Stimulated activated CD8-positive, alpha-beta memory T cell treated with anti-CD3 and anti-CD28 coated beads, Interleukin-12 subunit alpha, Interleukin-12 subunit beta, amount 100 ng/mL, for 4 hours (primary cell): Measurements from ENCODE around the gene B4GALT4.
"Not testable (repeated sequence)": the region's sequence is repeated elsewhere in the genome, so short reads cannot be mapped to it uniquely, and the experiment has no call there.

Source experiments
- DNase-seq: peaks from one replicate; pipeline ENCODE4 v3.0.0-alpha.2; 2020; ENCODE audit warnings: low read depth

Gene B4GALT4, protein sequence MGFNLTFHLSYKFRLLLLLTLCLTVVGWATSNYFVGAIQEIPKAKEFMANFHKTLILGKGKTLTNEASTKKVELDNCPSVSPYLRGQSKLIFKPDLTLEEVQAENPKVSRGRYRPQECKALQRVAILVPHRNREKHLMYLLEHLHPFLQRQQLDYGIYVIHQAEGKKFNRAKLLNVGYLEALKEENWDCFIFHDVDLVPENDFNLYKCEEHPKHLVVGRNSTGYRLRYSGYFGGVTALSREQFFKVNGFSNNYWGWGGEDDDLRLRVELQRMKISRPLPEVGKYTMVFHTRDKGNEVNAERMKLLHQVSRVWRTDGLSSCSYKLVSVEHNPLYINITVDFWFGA

GRCh38 chr3:119240591-119241434 lies at the start of gene B4GALT4:
Gene B4GALT4 (minus strand): TSS chr3:119240878. CDS start chr3:119230099, 10,779 bp downstream.
- peak; percentile 59 for DNase-seq

DNA sequence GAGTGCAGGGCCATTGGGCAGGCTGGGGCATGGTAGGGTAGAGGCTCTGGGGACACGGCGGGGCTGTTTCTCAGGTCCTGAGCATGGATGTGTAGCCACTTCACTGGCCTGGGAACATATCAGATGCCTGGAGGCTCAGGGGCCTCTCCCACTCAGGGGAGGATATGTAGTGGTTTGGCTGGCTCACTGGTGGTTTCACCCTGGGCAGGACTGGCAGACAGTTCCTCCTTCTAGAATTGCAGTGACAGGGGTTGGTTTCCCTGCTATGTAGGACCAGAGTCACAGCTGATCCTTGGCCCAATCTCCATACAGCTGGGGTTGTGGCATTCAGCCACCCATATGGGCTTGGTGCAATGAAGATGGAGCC lies 48.7 kb upstream of the B4GALT4 start:
- no peak for DNase-seq

DNA sequence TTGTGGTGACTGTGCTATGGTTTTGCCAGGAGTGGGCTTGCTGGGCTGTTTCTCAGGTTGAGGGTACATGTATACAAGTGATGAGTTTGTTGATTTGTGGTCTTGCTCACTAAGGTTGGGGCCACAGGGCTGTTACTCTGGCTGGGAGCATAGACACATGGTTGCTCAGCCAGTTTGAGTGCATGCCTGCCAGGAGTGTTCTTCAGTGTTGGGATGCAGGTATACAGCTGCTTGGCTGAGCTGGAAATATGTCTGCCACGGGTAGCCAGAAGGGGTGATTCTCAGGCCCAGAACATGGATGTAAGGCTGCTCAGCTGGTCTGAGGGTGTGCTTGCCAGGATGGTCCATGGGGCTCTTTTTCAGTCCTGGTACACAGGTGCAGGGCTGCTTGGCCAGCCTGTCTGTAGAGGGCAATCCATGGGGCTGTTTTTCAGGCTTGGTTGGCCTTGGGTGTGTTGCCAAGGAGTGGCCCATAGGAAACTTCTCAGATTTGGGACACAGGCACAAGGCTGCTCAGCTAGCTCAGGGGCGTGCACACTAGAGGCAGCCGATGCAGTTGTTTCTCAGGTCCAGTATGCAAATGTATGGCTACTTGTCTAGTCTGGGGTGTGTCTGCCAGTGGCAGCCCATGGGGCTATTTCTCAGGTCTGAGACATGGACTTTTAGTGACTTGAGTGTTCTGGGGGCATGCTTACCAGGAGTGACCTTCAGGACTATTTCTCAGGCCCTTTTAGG lies 48.2 kb upstream of the B4GALT4 start:
- no peak for DNase-seq

DNA sequence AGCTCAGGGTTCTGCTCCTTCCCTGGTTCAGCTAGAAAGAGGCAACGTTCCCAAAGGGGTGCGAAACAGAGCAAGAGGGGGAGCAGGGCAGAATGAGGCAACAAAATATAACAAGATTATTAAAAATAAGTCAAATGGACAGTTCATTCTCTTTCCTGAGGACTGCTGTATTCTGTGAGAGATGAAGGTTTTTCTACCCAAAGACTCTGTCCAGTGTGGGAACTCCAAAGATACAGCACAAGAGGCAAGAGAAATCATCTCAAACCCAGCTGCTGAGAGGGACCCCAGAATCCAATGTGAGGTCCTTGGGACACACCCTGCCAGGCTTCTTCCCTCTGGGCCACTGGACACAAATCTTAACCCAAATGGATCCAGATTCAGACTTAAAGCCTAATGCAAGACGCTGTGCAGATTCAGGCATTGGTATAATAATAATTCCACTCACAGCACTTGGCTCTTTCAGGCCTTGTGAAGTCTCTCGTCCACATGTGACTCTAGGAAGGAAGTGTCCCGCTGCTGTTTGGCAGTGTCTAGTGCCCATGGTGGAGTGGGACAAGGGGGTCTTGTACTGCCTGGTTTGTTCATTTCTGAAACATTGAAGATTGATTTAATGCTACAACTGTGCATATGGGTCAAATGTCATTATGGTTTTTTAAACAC lies 39.0 kb upstream of the B4GALT4 start:
- DNase-seq: no peak

DNA sequence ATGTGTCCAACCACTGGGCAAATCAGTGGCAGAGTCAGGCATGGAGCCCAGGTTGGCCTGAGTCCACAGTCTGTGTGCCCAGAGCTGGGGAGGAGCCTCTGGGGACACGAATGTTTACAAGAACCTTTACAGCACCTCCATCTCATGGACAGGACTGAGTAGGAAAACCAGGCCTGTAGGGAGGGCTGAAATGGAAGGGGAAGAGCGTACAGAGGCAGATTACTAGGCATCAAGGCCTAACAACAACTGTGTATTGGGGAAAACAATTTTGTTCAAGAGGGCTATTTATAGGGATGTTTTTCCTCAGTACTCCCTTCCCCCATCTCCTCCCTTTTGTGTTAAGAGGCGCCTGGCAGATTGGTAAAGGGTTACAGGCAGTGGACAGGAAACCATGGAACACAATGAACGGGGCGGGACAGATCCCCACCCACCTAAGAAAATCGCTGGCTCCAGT lies 38.5 kb upstream of the B4GALT4 start:
- no peak for DNase-seq

GRCh38 chr3:119276680-119277079 lies 36.0 kb upstream of the B4GALT4 start:
- no peak for DNase-seq

DNA sequence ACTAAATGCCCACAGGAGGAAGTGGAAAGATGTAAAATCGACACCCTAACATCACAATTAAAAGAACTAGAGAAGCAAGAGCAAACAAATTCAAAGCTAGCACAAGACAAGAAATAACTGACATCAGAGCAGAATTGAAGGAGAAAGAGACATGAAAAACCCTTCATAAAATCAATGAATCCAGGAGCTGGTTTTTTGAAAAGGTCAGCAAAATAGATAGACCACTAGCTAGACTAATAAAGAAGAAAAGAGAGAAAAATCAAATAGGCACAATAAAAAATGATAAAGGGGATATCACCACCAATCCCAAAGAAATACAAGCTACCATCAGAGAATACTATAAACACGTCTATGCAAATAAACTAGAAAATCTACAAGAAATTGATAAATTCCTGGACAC lies 29.5 kb upstream of the B4GALT4 start:
- DNase-seq: not testable (repeated sequence)

GRCh38 chr3:119261055-119261454 lies 20.4 kb upstream of the B4GALT4 start:
- DNase-seq: no peak

- DNase-seq: no peak
Observed at GRCh38 chr3:119259821-119260220, 19.1 kb upstream of the B4GALT4 start.

DNA sequence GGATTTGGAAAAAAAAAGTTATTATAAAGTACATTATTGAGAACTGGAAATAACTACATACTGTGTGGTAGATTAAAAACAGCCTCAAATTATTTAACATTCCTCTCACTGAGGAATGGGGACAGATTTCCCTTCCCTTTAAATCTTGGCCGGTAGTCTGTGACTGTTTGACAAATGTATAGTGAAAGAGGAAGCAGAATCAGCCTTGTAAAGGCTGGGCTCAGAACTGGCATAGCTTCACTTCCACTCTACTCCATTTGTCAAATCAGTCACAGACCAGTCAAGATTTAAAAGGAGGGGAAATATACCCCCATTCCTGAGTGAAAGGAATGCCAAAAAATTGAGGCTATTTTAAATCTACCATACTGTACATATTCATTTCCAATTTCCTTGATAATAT lies 18.2 kb upstream of the B4GALT4 start:
- no peak for DNase-seq

- no peak for DNase-seq
Observed at GRCh38 chr3:119257654-119258410, 17.2 kb upstream of the B4GALT4 start.

DNA sequence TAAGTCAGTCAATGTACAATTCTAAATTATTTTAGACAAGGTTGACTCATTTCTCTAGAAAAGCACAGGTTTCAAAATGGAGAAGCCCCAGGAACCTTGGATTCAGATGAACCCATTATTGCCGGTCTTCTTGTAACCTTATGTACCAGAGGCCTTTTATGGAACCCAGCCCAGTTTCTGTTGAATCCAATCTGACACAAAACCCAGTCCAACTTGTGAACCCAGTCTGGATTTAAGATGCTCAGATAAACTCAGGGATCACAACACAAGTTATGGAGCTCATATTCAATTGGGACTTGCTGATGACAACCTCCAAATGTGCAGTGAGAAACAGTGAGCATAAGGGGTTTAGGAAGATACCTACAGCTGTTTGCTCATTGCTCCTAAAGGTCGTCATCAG lies 16.4 kb upstream of the B4GALT4 start:
- no peak for DNase-seq

GRCh38 chr3:119255214-119255613 lies 14.5 kb upstream of the B4GALT4 start:
- DNase-seq: no peak

DNA sequence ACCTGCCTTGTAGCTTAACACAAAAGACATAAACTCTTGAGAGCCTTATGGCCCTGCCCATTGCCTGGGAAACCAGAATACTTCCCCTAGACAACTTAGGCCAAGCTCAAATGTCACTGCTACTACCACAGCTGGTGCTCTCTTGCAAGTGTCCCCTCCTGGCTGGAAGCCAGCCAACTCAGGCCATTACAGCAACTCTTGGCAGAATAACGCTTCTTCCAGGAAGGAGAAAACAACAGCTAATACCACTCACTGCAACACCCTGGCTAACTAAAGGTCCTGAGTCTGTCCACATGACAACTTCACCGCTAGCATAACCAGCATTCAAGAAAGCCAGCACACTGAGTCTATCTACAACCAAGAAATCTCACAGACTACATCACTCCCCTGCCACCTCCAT lies 5.1 kb upstream of the B4GALT4 start:
- no peak for DNase-seq

DNA sequence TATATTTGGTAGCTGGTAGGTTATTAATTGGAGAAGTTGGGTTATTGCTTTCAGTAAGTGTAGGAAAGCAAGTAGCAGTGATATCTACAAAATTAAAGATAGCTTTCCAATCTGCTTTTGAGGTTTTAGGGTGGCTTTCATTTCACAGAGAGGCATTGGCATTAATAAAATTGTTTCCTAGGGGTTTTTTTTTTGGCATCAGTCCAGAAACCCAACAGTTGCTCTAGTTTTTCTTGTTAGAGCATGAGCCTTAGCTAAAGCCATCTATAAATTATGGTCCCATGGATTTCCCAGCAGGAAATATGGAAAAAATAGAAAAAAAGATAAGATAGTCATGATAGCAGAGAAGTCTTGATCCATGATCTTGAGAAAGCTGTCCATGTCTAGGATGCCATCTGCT lies 3.0 kb upstream of the B4GALT4 start:
- DNase-seq: no peak

DNA sequence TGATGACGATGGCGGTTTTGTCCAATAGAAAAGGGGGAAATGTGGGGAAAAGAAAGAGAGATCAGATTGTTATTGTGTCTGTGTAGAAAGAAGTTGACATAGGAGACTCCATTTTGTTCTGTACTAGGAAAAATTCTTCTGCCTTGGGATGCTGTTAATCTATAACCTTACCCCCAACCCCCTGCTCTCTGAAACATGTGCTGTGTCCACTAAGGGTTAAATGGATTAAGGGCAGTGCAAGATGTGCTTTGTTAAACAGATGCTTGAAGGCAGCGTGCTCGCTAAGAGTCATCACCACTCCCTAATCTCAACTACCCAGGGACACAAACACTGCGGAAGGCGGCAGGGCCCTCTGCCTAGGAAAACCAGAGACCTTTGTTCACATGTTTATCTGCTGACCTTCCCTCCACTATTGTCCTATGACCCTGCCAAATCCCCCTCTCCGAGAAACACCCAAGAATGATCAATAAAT lies 2.4 kb upstream of the B4GALT4 start:
- DNase-seq: not testable (repeated sequence)

DNA sequence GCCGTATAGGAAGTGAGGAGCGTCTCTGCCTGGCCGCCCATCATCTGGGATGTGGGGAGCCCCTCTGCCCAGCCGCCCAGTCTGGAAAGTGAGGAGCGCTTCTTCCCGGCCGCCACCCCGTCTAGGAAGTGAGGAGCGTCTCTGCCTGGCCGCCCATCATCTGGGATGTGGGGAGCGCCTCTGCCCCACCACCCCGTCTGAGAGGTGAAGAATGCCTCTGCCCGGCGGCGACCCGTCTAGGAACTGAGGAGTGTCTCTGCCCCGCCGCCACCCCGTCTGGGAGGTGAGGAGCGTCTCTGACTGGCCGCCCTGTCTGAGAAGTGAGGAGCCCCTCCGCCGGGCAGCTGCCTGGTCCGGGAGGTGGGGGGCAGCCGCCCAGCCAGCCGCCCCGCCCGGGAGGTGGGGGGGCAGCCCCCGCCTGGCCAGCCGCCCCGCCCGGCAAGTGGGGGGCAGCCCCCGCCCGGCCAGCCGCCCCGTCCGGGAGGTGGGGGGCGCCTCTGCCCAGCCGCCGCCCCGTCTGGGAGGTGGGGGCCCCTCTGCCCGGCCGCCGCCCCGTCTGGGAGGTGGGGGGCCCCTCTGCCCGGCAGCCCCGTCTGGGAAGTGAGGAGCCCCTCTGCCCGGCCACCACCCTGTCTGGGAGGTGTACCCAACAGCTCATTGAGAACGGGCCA lies 1.8 kb upstream of the B4GALT4 start:
- not testable (repeated sequence) for DNase-seq

- no peak for DNase-seq
Observed at GRCh38 chr3:119240101-119240590, 532 bp downstream of the B4GALT4 start.

GRCh38 chr3:119239206-119239820 lies 1.4 kb downstream of the B4GALT4 start:
- no peak for DNase-seq

DNA sequence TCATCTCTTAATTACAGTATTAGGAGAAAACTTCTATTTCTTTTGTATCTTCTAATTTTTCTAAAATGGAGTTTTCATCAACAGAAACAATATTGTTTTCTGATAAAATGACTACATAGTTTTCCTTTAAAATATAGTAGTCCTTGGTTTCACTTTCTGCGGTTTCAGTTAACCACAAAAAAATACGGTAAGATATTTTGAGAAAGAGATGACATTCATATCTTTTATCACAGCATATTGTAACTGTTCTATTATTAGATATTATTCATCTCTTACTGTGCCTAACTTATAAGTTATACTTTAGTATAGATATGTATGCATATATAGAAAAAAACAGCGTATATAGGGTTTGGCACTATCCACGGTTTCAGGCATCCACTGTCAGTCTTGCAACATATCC lies 2.3 kb downstream of the B4GALT4 start:
- no peak for DNase-seq
